Keratinocyte (primary cell): ENCODE results near the gene PIR. TPM values are rescaled to one million over a fixed set of nuclear protein-coding genes. Genes with fewer than 3 reads are reported as not detected.

ENCODE experiments used
- DNase-seq: peaks from one replicate; pipeline ENCODE4 v3.0.0-alpha.2; 2011; ENCODE audit warnings: low read depth, missing footprints, low spot score
- FAIRE-seq: peaks from 2 replicates; lab custom pipeline; 2011; peaks lifted over from hg19 to GRCh38; lab: Jason Lieb, UNC
- H2AFZ ChIP-seq: 2 replicates; pipeline ENCODE4 v1.6.0; 2012; ENCODE audit warnings: low read length, control low read depth, inconsistent platforms; ENCODE audit not compliant: control insufficient read depth
- H3K27ac ChIP-seq: 2 replicates; pipeline ENCODE4 v1.5.1; 2011; ENCODE audit warnings: low read length; ENCODE audit not compliant: control insufficient read depth, insufficient read depth
- H3K27me3 ChIP-seq: 3 replicates; pipeline ENCODE4 v1.6.0; 2011; ENCODE audit warnings: low read length; ENCODE audit not compliant: control insufficient read depth, insufficient read depth; ENCODE audit errors: extremely low read depth
- H3K36me3 ChIP-seq, 2 experiments: 2 replicates in 1 of 2; 3 replicates in 1 of 2; pipeline ENCODE4 v1.5.1; 2011; ENCODE audit warnings: low read length in 2 of 2, mild to moderate bottlenecking in 1 of 2; ENCODE audit not compliant: control insufficient read depth in 2 of 2, insufficient read depth in 2 of 2; ENCODE audit errors: extremely low read depth in 1 of 2
- H3K4me1 ChIP-seq: 3 replicates; pipeline ENCODE4 v1.5.1; 2011; ENCODE audit warnings: low read length; ENCODE audit not compliant: control insufficient read depth, insufficient read depth; ENCODE audit errors: extremely low read depth
- H3K4me2 ChIP-seq: 3 replicates; pipeline ENCODE4 v1.6.0; 2011; ENCODE audit warnings: low read depth, low read length; ENCODE audit not compliant: control insufficient read depth, insufficient read depth; ENCODE audit errors: extremely low read depth
- H3K4me3 ChIP-seq, 3 experiments: fragments of 200-600 bp in 1 of 3; sonication (generic) in 1 of 3; 2 replicates in 2 of 3; 3 replicates in 1 of 3; pipeline ENCODE4 v1.5.1; 2011 to 2016; ENCODE audit warnings: low read length in 3 of 3, mild to moderate bottlenecking in 3 of 3, control low read depth in 2 of 3, inconsistent platforms in 1 of 3, low read depth in 1 of 3, mixed read lengths in 1 of 3, mixed run types in 1 of 3, moderate library complexity in 1 of 3; ENCODE audit not compliant: control insufficient read depth in 2 of 3, insufficient read depth in 2 of 3; ENCODE audit errors: extremely low read depth in 1 of 3
- H3K79me2 ChIP-seq: 2 replicates; pipeline ENCODE4 v1.6.0; 2012; ENCODE audit warnings: low read length; ENCODE audit not compliant: control insufficient read depth, insufficient read depth
- H3K9ac ChIP-seq: 3 replicates; pipeline ENCODE4 v1.6.0; 2011; ENCODE audit warnings: low read length; ENCODE audit not compliant: control insufficient read depth, insufficient read depth; ENCODE audit errors: extremely low read depth
- H3K9me1 ChIP-seq: 3 replicates; pipeline ENCODE4 v1.6.0; 2011; ENCODE audit warnings: low read length; ENCODE audit not compliant: control insufficient read depth, insufficient read depth; ENCODE audit errors: extremely low read depth
- H3K9me3 ChIP-seq: 2 replicates; pipeline ENCODE4 v1.5.1; 2012; ENCODE audit warnings: low read depth, low read length; ENCODE audit not compliant: control insufficient read depth
- H4K20me1 ChIP-seq: 3 replicates; pipeline ENCODE4 v1.6.0; 2011; ENCODE audit warnings: low read length; ENCODE audit not compliant: control insufficient read depth, insufficient read depth; ENCODE audit errors: extremely low read depth
- EZH2 ChIP-seq: IDR thresholded peaks from one replicate; pipeline ENCODE4 v1.6.1; 2012; ENCODE audit warnings: inconsistent platforms, mild to moderate bottlenecking, low read length, moderate library complexity
- dilution Hi-C: fragments of 300-500 bp; cut with MboI; formaldehyde crosslinking; loops from one replicate; pipeline ENCODE4 v1.7.0; 2020; ENCODE audit warnings: low sequenced_read_pairs; ENCODE audit not compliant: extremely low pct_ligation_motif_present
- polyA plus RNA-seq, 5 experiments: library from polyadenylated mRNA; depleted of rRNA in 3 of 5; stranded (reverse) in 3 of 5; stranded (forward) in 1 of 5; unstranded in 1 of 5; fragments of >200 nt; gene quantifications; 1 replicate in 1 of 5; 2 replicates in 3 of 5; 3 replicates in 1 of 5; pipeline versions ENCODE4 v1.2.1 to v1.2.3, GENCODE V29; 2011 to 2012; ENCODE audit warnings: missing spikeins in 2 of 5, low read depth in 1 of 5, low replicate concordance in 1 of 5
- TF ChIP-seq, protein P1 (sequence below), 3 experiments: IDR thresholded peaks in 1 of 3; conservative IDR thresholded peaks in 1 of 3; optimal IDR thresholded peaks in 1 of 3; 2 replicates in 2 of 3; 3 replicates in 1 of 3; pipeline versions ENCODE3 to v1.5.1; 2011; ENCODE audit warnings: low read length in 3 of 3, mild to moderate bottlenecking in 3 of 3, moderate library complexity in 2 of 3, control low read depth in 1 of 3, inconsistent platforms in 1 of 3; ENCODE audit not compliant: insufficient read depth in 2 of 3; ENCODE audit errors: extremely low read depth in 1 of 3

The PIR gene
- polyA plus RNA-seq, 1 donor (not counting 4 experiments of a cell fraction or from before 2014, with no cell fraction given): 23.2 TPM

DNA sequence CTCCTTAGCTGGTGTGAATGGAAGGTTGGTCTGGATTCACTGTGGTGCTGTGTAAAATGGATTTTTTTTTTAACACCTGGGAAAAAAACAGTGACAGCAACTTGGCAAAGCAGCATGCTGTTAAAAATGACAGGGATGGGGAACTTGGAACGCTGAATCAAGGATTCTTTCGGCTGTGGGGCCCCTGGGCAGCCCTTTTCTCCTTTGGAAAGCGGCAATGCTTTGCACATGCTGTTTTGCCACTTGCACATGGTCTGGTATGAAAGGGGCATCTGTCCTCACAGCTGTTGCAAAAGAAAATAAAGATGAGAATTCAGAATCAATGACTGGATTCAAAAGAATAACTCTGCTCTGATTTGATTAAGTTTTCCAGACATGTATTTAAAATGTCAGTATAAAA lies 147.2 kb downstream of the PIR start:
- Histone ChIP-seq H3K4me3 (no peak overlapping the region), H3K36me3 (no peaks in the 10 kb centered on the region), H2AFZ (no peak overlapping the region), H4K20me1 (no peaks in the 10 kb centered on the region), H3K9me3 (no peaks in the 10 kb centered on the region), H3K9ac (no peak overlapping the region), H3K4me1 (no peaks in the 10 kb centered on the region), H3K4me2 (no peak overlapping the region), H3K27me3 (no peaks in the 10 kb centered on the region), H3K27ac (no peak overlapping the region), H3K79me2 (no peaks in the 10 kb centered on the region), H3K9me1 (no peaks in the 10 kb centered on the region)
- DNase-seq (no peak), FAIRE-seq (no peak)
- TF ChIP-seq EZH2: no peak
- TF ChIP-seq, protein P1, sequence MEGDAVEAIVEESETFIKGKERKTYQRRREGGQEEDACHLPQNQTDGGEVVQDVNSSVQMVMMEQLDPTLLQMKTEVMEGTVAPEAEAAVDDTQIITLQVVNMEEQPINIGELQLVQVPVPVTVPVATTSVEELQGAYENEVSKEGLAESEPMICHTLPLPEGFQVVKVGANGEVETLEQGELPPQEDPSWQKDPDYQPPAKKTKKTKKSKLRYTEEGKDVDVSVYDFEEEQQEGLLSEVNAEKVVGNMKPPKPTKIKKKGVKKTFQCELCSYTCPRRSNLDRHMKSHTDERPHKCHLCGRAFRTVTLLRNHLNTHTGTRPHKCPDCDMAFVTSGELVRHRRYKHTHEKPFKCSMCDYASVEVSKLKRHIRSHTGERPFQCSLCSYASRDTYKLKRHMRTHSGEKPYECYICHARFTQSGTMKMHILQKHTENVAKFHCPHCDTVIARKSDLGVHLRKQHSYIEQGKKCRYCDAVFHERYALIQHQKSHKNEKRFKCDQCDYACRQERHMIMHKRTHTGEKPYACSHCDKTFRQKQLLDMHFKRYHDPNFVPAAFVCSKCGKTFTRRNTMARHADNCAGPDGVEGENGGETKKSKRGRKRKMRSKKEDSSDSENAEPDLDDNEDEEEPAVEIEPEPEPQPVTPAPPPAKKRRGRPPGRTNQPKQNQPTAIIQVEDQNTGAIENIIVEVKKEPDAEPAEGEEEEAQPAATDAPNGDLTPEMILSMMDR (optimal IDR thresholded peaks at IDR 0.05 in 1 of 3, IDR thresholded peaks at IDR 0.05 in 1 of 3, conservative IDR thresholded peaks at IDR 0.05 in 1 of 3; ENCODE audit: extremely low read depth in 1 of 3, insufficient read depth in 2 of 3, low read length in 3 of 3): no peak
- dilution Hi-C loops: no loop called here

DNA sequence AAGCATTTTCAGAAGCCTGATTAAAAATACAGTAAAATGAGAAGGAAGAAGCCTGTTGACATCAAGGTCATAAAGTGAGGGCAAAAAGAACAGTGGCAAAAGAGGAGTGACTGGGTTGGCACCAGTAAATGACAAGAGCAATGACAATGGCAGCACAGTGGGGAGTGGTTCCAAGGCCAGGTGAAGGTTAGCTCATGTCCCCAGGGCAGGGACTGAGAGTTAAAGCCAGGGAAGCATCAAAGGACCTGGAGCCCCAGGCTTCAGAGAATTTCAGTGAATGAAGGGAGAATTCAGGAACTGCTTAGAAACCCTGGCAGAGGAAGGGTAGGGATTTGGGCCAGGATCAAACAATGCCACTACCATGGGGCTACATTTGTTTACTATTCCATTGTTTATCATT lies 149.0 kb downstream of the PIR start:
- Histone ChIP-seq H3K9me1 (no peaks in the 10 kb centered on the region), H2AFZ (no peak overlapping the region), H3K9me3 (no peaks in the 10 kb centered on the region), H3K27ac (no peak overlapping the region), H4K20me1 (no peaks in the 10 kb centered on the region), H3K36me3 (no peaks in the 10 kb centered on the region), H3K79me2 (no peaks in the 10 kb centered on the region), H3K27me3 (no peaks in the 10 kb centered on the region), H3K4me1 (no peaks in the 10 kb centered on the region), H3K4me3 (no peak overlapping the region), H3K9ac (no peak overlapping the region), H3K4me2 (no peak overlapping the region)
- TF ChIP-seq EZH2: no peak
- TF ChIP-seq, protein P1 (optimal IDR thresholded peaks at IDR 0.05 in 1 of 3, IDR thresholded peaks at IDR 0.05 in 1 of 3, conservative IDR thresholded peaks at IDR 0.05 in 1 of 3; ENCODE audit: extremely low read depth in 1 of 3, insufficient read depth in 2 of 3, low read length in 3 of 3): no peak
- DNase-seq: no peak
- dilution Hi-C loops: no loop called here
- FAIRE-seq: no peak
